GM11168 (cell line): ENCODE measurements around the gene RBM26.

ENCODE experiments used
- in situ Hi-C: fragments of 300-500 bp; cut with MboI; formaldehyde crosslinking; loops from one replicate; pipeline ENCODE4 v1.12.0; 2022; ENCODE audit warnings: low sequenced_read_pairs; ENCODE audit not compliant: unreplicated experiment

Gene RBM26

GRCh38 chr13:79346300-79346914 lies 59.6 kb downstream of the RBM26 start:
- in situ Hi-C loops, result no loop called here

GRCh38 chr13:79341202-79341601 lies 64.9 kb downstream of the RBM26 start:
- in situ Hi-C loops, result no loop called here

- in situ Hi-C loops, result no loop called here
Observed at GRCh38 chr13:79340490-79340889, 65.6 kb downstream of the RBM26 start.

GRCh38 chr13:79338343-79338742 lies 67.7 kb downstream of the RBM26 start:
- in situ Hi-C loops, result no loop called here

GRCh38 chr13:79336966-79337365 lies 69.1 kb downstream of the RBM26 start:
- in situ Hi-C loops, result no loop called here

- in situ Hi-C loops, result no loop called here
Observed at GRCh38 chr13:79328510-79328909, 77.5 kb downstream of the RBM26 start.

- in situ Hi-C loops, result no loop called here
Observed at GRCh38 chr13:79320433-79320832, 85.6 kb downstream of the RBM26 start.

GRCh38 chr13:79318664-79319063 lies 87.4 kb downstream of the RBM26 start:
- in situ Hi-C loops, result no loop called here

- in situ Hi-C loops, result no loop called here
Observed at GRCh38 chr13:79317856-79318255, 88.2 kb downstream of the RBM26 start.

- in situ Hi-C loops, result no loop called here
Observed at GRCh38 chr13:79314652-79315051, 91.4 kb downstream of the RBM26 start.

- in situ Hi-C loops, result no loop called here
Observed at GRCh38 chr13:79312340-79312855, 93.7 kb downstream of the RBM26 start.

GRCh38 chr13:79311386-79311785 lies 94.7 kb downstream of the RBM26 start:
- in situ Hi-C loops, result no loop called here

- in situ Hi-C loops, result no loop called here
Observed at GRCh38 chr13:79309690-79310089, 96.4 kb downstream of the RBM26 start.

- in situ Hi-C loops, result no loop called here
Observed at GRCh38 chr13:79307866-79308298, 98.2 kb downstream of the RBM26 start.

- in situ Hi-C loops, result no loop called here
Observed at GRCh38 chr13:79307433-79307861, 98.6 kb downstream of the RBM26 start.

GRCh38 chr13:79306650-79307049 lies 99.4 kb downstream of the RBM26 start:
- in situ Hi-C loops, result no loop called here

- in situ Hi-C loops, result no loop called here
Observed at GRCh38 chr13:79297128-79297527, 108.9 kb downstream of the RBM26 start.

GRCh38 chr13:79295906-79296706 lies 109.9 kb downstream of the RBM26 start:
- in situ Hi-C loops, result no loop called here

GRCh38 chr13:79290595-79291244 lies 115.3 kb downstream of the RBM26 start:
- in situ Hi-C loops, result no loop called here

- in situ Hi-C loops, result no loop called here
Observed at GRCh38 chr13:79289571-79289970, 116.5 kb downstream of the RBM26 start.
